Ureter (tissue), 1 donor: ENCODE results near the gene C21orf91. TPM values are rescaled to one million over a fixed set of nuclear protein-coding genes. Genes with fewer than 3 reads are reported as not detected.
A peak's percentile ranks its signal among the peaks of the same experiment; 100 is the strongest.

ENCODE experiments used
- DNase-seq: peaks from one replicate; pipeline ENCODE4 v3.0.0-alpha.2; 2020; ENCODE audit warnings: low spot score
- total RNA-seq: library from RNA; stranded (reverse); gene quantifications from one replicate; pipeline ENCODE4 v1.2.4, GENCODE V29; 2023
- donor health status: DM: yes; HTN: yes; CAD: no.

C21orf91 gene
- total RNA-seq, result 19.0 TPM

DNA sequence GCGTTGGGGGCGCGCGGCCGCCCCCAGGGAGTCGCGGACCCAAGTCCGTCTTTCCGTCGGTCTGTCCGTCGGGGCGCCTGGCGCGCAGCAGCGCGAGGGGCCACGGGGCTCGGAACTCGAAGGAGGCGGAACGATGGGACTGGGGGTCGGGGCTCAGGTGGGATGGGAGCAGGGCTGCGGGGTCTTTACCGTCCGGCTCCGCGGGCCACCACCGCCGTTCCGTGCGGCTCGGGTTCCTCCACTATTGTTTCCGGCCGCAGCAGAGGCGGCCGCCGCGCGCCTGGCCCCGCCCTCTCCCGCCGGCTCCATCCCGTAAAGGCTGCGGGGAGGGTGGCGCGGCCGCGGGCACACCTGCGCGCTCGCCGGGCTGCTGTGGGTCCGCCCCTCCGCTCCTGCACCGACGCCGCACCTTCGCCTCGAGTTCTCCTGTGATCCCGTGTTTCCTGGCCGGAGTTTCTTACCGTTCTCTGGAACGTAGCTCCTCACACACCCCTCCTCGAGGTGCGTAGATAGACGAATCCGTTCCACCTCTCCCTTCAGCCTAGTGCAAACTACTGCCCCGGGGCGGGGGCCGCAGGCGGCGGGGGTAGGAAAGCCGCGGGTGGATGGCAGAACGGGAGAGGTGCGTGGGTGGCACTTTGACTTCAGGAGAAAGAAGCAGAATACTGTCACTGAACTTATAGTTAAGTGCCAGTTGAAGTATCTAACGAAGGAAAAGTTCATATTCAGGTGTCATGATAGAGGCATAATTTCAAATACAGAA is at the start of gene C21orf91:
Gene C21orf91 (minus strand): TSS at position 243 of the 763 bp plus-strand sequence. CDS start 1,038 bp downstream, outside the sequence.
- peak; percentile 90 for DNase-seq

DNA sequence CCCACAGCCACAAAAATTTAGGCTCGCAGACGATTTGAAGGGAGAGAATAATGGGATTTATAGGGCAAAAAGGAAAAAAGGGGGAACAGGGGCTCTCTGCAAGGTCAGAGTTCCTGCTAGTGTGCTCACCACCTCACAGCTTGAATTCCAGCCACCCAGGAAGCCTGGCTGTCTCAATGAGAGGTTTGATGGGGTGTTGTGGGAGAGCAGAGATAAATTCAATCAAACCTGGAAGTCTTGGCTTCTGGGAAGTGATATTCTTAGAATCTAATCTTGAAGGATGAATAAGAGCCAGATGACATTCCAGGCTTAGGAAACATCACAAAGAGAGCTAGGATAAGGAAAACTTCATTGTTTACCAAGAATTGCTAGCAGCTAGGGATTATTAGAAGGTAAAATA is 47.4 kb upstream of the C21orf91 start:
- DNase-seq, result no peak

DNA sequence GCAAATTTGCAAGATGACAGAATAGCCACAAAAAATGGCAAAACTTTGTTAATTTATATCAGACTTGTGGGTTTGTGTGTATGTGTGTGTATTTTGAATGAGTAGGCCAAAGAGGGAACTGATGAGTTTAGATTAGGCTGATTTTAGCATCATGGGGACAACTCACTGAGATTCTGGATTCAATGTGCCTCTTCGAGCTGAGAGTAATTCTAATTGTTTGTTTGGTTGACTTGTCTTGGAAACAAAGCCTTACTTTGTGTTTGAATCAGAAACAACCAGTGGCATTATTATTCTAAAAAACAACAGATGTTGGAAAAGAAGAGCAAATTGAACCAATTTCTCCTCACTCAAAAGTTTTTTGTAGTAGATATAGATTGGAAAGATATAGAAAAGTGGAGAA is 40.5 kb upstream of the C21orf91 start:
- DNase-seq, result no peak

DNA sequence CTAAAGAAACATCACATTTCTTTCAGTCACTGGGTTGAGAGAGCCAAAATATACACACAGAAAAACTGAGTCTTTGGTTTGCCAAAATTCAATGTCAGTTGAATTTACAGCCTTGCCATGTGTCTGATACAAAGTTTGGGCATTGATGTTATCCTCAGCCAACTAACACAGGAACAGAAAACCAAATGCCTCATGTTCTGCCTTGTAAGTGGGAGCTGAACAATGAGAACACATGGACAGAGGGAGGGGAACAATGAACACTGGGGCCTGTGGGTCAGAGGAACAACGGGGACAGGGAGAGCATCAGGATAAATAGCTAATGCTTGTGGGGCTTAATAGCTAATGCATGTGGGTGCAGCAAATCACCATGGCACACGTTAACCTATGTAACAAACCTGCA is 39.6 kb upstream of the C21orf91 start:
- no peak for DNase-seq

DNA sequence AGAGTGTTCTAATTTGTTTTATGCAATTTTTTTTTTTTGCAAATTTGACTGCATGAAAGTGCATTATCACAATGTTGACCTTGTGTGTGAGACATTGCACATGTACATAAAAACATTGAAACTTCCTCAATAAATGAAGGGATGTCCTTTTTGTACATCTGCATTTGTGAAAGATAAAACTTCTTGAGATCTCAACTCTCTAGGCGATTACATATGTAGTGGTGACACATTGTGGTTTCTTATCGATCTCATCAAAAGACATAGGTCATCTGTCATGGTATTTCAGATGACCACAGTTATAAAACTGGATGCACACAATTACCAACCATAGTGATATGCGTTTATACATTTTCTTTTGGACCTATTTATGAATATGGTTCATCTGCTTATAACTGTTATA is 35.6 kb upstream of the C21orf91 start:
- no peak for DNase-seq

DNA sequence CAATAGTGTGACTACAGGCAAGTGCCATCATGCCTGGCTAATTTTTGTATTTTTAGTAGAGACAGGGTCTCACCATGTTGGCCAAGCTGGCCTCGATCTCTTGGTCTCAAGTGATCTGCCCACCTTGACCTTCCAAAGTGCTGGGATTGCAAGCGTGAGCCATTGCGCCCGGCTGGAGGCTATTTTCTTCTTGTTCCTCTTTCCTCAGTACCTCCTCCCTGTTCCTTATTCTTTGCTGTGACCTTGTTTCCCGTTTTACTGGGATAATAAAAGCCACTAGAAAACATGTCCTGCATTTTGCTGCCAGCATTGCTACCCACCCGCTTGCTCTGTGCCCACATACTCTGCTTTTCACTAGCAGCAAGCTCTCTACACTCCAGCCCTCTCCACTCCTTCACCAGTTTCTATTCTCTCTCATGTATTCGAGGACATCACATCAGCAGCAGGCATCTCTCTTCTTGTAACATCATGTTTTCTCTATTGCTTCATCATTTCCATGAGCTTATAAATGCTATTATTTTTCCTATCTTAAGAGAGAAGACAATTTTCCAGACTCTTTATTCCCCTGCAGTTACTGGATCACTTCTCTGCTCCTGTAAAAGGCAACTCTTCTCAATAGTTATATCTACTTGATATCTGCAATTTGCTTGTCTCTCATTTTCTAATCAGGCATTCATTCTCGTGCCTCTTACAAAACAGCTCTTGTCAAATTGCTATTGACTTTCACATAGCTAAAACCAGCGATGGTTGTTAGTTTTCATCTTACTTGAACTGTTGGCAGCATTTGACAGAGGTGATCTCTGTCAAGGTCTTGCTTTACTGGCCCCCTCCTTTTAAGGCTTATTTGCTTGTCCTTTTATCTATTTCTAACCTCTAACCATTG is 34.5 kb upstream of the C21orf91 start:
- DNase-seq, result no peak

DNA sequence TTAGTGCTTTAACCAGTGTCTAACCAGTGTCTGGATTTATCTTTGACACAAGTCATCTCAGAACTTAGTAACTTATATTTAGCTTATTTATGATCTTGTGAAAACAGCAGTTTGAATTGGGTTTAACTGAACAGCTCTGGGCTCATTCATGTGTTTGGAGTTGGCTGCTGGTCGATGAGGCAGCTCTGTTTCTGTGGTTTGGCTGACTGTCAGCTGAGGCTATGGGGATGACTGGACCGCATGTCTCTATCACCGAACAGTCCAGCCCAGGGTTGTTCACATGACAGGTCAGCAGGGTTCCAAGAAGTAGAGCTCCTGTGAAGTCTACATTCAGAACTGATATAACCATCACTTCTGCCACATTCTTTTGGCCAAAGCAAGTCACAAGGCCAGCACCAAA is 29.1 kb upstream of the C21orf91 start:
- peak; percentile 44 for DNase-seq

DNA sequence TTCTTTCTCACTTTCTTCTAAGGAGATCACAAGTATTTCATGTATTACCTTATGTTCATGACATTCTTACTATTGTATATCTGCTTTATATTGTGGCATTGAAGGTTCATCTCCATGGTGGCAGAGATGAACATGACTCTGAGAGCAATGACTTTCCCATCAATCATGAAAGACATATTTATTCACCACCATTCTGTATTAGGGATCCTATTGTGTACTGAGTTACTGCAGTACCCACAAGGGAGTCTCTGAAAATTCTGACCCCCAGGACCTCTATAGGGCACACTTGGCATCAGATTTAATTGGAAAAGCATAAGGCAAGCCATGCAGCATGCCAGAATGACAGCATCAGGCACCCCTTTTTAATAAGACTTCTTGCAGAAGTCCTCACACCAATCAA is 21.9 kb upstream of the C21orf91 start:
- DNase-seq, result no peak

DNA sequence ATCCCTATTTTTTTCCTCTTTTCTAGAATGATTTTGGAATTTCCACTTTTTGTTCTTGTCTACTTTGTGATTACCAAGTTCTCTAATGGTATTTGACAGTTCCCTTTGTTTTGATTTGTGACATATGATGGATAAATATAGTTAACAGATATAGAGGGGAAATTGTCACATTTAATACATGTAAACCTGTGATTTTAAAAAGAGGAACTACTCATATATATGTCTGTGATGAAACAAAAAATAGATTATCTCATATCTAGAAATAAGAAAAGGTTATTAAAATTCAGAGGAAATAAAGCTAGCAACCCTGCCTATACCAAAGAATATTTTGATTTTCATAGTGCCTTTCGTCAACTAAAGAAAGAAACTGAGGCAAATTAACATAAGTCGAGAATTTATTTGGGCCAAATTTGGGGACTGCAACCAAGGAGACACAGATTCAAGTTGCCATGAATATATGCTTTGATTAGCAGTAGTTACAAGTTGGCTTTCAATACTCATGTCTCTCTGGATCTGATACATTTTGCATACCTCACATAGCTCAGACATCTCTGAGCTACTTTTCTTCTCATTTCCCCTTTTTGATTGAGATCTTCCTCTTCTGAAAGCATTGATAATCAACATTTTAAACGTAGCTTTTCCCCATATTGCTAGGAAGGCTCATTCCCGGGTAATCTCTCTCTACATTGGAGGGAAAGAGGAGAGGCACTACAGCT is 15.6 kb upstream of the C21orf91 start:
- no peak for DNase-seq

DNA sequence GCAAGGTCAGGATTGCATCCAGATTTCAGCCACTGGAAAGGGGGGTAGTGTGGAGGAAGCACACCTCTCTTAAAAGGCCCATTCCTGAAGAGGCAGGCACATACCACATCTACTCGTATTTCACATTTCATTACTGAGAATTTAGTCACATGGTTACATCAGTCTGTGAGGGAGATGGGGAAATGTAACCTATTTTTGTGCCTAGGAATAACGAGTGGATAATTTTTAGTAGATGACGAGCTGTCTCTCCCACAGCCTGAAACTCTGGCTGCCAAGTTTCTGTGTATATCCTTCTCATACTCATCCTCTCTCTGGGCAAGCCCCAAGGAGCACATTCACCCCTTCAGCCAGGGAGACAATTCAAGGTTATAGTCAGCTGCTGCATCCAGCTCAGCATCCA is 10.3 kb upstream of the C21orf91 start:
- no peak for DNase-seq

DNA sequence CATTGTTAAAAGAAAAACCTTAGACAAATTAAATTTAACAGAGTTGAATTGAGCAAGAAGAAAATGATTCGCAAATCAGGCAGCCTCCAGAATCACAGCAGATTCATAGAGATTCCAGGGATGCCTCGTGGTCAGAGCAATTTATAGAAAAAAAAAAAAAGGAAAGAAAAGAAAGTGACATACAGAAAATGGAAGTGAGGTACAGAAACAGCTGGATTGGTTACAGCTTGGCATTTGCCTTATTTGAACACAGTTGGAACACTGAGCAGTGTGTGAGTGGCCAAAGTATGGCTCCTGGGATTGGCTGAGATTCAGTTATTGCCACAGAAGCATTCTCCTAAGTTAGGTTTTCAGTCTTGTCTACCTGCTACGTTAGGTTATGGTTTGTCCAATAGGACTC is 9.1 kb upstream of the C21orf91 start:
- DNase-seq, result no peak

DNA sequence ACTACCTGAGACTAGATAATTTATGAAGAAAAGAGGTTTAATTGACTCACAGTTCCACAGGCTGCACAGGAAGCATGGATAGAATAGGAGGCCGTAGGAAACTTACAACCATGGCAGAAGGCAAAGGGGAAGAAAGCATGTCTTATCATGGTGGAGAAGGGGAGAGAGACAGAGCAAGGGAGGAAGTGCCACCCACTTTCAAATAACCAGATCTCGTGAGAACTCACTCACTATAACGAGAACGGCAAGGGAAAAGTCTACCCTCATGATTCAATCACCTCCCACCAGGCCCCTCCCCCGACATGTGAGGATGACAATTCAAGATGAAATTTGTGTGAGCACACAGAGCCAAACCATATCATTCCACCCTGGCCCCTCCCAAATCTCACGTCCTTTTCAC is 4.7 kb upstream of the C21orf91 start:
- DNase-seq, result no peak

DNA sequence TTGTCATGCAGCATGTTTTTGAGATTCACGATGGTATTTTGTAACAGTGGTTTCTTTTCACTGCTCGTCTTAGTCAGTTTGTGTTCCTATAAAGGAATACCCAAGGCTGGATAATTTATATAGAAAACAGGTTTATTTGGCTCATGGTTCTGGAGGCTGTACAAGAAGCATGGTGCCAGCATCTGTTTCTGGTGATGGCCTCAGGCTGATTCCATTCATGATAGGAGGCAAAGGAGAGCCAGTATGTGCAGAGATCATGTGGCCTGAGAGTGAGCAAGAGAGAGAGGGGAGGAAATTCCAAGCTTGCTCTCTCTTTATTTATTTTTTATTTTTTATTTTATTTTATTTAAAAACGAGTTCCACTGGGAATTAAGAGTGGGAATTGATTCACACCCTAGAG is 2.0 kb upstream of the C21orf91 start:
- no peak for DNase-seq

DNA sequence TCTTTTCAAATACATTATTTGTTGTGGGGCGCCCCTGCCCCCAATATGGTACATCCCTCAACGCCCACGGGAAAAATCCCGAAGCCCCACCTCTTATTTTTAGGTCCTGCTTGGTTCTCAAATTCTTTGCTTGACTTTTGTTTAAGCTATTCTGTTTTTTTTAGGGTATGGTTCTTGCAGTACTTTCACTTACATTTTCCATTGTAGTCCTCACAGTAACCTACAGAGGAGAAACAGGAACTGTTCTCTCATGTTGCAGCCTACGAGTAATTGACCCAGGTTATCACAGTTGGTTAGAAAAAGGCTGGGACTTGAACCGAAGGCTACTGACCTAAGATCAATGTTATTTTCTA is 697 bp upstream of the C21orf91 start:
- no peak for DNase-seq

DNA sequence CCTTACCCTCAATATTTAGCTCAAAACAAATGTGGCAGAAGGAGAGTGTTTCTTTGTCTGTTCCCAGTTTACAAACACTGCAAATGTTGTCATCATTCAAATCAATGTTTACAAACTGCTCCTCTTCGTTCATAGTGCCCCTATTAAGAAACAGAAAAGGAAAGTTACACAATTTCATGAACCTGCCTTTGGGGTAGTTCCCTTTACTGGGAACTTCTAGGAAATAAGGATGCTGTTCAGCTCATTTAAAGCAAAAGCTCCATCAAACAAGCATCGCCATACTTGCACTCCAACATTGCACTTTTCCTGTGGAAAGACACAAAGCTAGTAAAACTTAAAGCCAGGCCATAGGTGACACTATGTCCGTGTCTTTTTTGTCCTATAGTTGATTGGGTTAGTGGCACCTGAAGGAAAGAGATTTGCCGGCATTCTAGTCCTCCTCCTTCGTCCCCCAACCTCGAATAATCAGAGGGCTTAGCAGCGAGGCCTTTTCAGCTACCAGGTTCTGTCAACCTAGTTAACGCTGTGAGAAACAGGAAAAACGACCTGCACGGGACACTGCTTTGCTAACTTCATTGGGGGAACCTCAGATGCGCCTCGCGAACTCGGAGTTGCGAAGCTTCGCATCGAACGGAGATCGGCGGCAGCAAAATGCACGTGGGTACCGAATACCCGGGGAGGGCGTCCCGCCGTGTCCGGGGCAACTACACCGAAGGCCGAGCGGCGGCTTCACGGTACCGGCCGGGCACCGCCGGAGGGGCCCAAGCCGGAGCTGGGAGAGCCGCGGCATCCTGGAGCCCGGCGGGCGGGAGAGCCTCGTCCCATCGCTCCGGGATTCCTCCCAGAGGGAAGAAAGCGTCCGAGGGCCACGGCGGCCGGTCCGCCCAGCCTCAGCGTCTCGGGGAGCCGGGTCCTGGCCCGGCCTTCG is 706 bp downstream of the C21orf91 start:
- DNase-seq, result peak; percentile 48

DNA sequence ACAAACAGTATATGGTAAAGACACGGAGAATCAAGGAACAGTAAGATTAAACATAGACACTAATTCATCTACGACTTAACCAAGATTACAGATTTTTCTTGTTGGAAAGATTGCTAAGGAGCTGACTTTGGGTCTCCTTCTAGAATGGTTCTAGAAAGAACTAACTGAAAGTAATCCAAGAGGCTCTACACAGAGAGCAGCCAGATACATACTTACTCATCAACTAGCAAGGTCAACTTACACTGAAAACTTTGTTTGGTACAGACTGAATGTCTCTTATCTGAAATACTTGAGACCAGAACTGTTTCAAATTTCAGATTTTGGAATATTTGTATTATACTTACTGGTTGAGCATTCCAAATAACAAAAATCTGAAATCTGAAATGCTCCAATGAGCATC is 5.8 kb downstream of the C21orf91 start:
- DNase-seq, result no peak

DNA sequence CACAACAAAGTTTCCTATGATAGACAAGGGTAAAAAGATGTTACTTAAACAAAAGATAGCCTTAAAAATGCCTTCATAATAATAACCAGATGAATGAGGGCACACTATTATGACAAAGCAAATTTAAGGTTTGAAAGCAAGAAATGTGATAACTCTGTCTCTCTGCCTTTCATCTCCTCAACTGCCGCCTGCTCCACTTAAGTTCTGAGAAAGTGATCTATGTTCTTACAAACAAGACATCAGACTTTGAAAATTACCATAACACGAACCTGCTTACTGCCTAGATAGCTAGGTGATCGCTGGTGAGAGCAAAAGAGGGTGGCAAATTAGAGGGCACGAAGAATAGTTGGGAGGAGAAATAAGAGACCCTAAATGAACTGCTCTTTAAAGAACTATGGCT is 13.2 kb downstream of the C21orf91 start:
- DNase-seq, result no peak

DNA sequence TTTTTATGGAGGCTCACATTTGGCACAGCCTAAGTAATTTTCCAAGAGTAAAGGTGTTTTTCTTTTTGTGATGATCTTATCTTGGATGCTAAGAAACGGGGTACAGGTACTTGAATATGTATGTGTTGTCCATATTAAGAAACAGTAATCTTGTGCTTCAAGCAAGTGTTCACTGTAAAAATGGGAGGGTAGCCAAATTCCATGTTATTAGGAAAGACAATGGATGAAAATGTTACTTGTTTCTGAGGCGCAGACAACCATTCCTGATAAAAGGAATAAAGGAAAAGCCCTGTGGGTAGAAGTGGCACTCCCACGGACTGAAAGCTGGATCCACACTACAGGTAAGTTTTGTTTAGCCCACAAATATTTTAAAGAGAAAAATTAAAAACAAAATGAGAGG is 15.6 kb downstream of the C21orf91 start:
- no peak for DNase-seq

DNA sequence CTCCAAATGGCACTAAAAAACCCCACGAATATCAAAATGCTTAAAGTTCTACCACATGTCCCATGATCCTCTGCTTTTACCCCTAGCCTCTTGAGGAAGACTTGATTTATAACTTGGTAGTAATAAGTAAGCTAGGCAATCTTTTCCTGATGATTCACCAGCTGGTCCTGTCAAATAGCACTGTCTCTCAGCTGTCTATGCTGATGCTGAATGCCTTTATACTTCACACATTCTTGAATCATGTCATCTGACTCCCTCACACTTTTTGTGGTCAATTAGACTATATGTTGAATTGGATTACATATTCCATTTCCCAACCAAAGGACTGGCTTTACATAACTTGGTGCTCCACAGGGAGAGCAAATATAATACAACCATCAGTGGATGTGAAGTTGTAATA is 16.6 kb downstream of the C21orf91 start:
- no peak for DNase-seq

DNA sequence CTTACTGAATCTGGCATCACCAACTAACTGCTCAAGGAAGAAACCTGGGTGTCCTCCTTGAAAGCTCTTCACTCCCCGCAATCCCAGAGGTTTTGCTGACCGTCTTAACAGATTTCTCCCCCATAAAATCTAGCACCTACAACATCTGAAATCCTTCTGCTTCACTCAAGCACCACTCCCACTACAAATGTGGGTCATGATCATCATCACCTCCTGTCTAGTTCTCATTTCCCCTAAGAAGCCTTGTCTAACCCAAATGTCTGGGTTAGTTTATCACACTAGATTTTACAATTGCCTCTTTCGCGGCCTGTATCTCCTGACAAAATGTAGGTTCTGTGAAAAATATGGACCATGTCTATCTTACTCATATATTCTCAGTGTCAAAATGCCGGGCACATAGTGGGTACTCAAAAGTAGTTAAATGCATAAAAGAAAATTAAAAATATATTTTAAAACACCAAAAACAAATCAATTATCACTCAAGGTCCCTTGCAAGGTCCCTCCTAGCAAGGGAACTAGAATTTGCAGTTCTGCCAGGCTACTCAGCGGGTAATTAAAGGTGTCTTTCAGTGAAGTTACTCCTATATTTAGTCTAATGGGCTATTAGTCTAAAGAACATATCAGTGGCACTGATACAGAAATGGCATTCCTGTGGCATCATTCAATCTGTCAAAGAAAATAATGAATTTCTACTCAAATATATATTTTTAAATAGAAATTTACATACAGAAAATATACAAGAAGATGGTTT is 19.6 kb downstream of the C21orf91 start:
- no peak for DNase-seq

DNA sequence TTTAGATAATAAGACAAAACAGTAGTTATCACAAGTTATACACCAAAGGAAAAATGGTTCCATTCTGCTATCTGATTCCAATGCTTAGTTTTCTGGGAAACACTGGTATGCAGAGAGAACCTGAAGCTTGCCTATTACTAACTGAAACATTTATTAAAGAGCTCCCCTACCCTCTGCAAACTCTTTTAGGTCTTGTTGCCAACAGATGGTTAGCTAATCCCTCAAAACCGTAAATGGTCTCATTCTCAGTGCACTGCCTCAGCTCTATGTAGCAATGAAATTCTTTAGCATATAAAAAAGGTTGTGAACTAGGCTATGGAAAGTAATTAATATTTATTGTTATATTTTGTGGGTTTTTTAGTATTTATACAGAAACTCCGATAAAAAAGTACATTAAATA is 20.4 kb downstream of the C21orf91 start:
- no peak for DNase-seq
